Lower lobe of right lung (tissue), 2 donors: ENCODE measurements around the gene TRPM2. TPM values are rescaled to one million over a fixed set of nuclear protein-coding genes. Genes with fewer than 3 reads are reported as not detected.

ENCODE experiments used
- ATAC-seq, 2 donors: fragments of 200-7000 bp; cut with Tn5 transposase; one replicate each; pipeline ENCODE4 v1.9.1; 2020 to 2022; ENCODE audit warnings: mild to moderate bottlenecking in 2 of 2, moderate library complexity in 2 of 2
- DNase-seq: peaks from one replicate; pipeline ENCODE4 v3.0.0-alpha.2; 2020
- H3K27ac ChIP-seq: fragments of 200-600 bp; one replicate; pipeline ENCODE4 v1.8.0; 2022
- H3K27me3 ChIP-seq: fragments of 200-600 bp; one replicate; pipeline ENCODE4 v1.8.0; 2022; ENCODE audit warnings: low read depth
- H3K36me3 ChIP-seq: fragments of 200-600 bp; one replicate; pipeline ENCODE4 v1.8.0; 2022; ENCODE audit warnings: mild to moderate bottlenecking
- H3K4me1 ChIP-seq: fragments of 200-600 bp; one replicate; pipeline ENCODE4 v1.8.0; 2022
- H3K4me3 ChIP-seq: fragments of 200-600 bp; one replicate; pipeline ENCODE4 v1.8.0; 2022; ENCODE audit warnings: mild to moderate bottlenecking
- H3K9me3 ChIP-seq: fragments of 200-600 bp; one replicate; pipeline ENCODE4 v1.8.0; 2022
- intact Hi-C: fragments of 100-400 bp; cut with DNase I; formaldehyde crosslinking; loops from one replicate; pipeline ENCODE4 v1.11.0; 2022
- total RNA-seq: library from RNA; stranded (reverse); fragmentation: NEBNext Ultra II Directional; extraction: Animal tissue kit (Norgen Biotek cat#: 25700); gene quantifications from one replicate; pipeline ENCODE4 v1.2.1, GENCODE V29; 2021
- TF ChIP-seq, protein P1 (sequence below): fragments of 200-600 bp; IDR thresholded peaks from one replicate; pipeline ENCODE4 v1.8.0; 2022; ENCODE audit warnings: antibody characterized with exemption, mild to moderate bottlenecking
- donor health status: DM: no; HTN: yes; CAD: no; lungs with severe emphysema.

TRPM2 gene
- total RNA-seq, 1 donor from 2014 or later = 17.9 TPM

DNA sequence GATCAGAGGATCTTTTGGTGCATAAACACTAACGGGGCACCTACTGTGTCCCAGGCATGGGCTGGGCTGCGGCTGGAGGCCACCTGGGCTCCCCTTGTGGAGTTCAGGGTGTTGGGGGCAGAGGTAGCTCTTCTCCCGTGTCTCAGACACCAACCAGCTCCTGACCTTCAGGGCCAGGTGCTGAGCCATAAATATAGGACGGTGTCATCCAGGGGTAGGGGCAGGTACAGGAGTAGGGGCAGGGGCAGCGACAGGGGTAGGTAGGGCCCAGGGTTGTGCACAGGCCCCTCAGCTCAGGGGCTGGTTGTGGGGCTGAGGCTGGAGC, 83.9 kb downstream of the TRPM2 start:
- H3K27ac ChIP-seq = no peak overlapping the region
- intact Hi-C loops = no loop called here
- H3K36me3 ChIP-seq = peaks cover 5% of the 10 kb centered on the region
- TF ChIP-seq, protein P1, sequence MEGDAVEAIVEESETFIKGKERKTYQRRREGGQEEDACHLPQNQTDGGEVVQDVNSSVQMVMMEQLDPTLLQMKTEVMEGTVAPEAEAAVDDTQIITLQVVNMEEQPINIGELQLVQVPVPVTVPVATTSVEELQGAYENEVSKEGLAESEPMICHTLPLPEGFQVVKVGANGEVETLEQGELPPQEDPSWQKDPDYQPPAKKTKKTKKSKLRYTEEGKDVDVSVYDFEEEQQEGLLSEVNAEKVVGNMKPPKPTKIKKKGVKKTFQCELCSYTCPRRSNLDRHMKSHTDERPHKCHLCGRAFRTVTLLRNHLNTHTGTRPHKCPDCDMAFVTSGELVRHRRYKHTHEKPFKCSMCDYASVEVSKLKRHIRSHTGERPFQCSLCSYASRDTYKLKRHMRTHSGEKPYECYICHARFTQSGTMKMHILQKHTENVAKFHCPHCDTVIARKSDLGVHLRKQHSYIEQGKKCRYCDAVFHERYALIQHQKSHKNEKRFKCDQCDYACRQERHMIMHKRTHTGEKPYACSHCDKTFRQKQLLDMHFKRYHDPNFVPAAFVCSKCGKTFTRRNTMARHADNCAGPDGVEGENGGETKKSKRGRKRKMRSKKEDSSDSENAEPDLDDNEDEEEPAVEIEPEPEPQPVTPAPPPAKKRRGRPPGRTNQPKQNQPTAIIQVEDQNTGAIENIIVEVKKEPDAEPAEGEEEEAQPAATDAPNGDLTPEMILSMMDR = no peak
- H3K4me3 ChIP-seq = no peak overlapping the region
- H3K27me3 ChIP-seq = no peaks in the 10 kb centered on the region
- ATAC-seq (no peak), DNase-seq (no peak)
- no peaks in the 10 kb centered on the region for H3K4me1 ChIP-seq
- no peaks in the 10 kb centered on the region for H3K9me3 ChIP-seq

DNA sequence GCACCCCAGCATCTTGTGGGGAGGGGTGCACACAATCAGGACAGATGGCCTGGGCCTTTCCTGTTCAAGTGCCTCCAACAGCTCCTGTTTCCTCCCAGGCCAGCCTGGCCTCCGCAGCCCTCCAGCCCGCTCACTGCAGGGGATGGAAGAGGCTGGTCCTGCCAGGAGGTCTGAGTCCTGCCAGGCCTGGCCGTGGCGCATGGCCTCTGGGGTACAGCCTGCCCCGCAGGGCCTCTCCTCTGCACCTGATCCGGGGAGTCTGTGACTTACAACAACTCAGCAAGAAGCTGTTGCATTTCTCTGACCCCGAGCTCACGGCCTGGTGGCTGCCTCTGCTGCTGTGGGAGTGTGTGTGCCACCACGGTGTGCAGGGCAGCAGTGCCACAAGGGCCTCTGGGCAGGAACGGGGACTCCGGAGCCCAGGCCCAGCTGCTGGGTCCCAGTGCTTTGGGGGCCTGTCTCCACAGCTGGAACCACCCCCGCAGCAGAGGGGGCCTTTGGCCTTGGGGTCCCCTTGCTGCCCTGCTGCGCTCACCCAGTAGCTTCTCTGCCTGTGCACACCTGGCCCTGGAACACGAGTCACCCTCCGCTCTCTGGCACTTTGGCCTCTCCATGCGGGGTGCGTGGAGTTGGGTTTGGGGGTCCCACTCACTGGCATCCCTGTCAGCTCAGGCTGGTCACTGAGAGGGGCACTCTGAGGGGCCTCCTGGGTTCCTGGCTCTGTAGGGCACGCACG, 84.4 kb downstream of the TRPM2 start:
- ATAC-seq (no peak), DNase-seq (peak; percentile 30)
- Histone ChIP-seq H3K4me3 (no peak overlapping the region), H3K4me1 (no peaks in the 10 kb centered on the region), H3K27me3 (no peaks in the 10 kb centered on the region), H3K36me3 (peaks cover 5% of the 10 kb centered on the region), H3K9me3 (no peaks in the 10 kb centered on the region), H3K27ac (no peak overlapping the region)
- intact Hi-C loops = no loop called here
- TF ChIP-seq, protein P1 = no peak

DNA sequence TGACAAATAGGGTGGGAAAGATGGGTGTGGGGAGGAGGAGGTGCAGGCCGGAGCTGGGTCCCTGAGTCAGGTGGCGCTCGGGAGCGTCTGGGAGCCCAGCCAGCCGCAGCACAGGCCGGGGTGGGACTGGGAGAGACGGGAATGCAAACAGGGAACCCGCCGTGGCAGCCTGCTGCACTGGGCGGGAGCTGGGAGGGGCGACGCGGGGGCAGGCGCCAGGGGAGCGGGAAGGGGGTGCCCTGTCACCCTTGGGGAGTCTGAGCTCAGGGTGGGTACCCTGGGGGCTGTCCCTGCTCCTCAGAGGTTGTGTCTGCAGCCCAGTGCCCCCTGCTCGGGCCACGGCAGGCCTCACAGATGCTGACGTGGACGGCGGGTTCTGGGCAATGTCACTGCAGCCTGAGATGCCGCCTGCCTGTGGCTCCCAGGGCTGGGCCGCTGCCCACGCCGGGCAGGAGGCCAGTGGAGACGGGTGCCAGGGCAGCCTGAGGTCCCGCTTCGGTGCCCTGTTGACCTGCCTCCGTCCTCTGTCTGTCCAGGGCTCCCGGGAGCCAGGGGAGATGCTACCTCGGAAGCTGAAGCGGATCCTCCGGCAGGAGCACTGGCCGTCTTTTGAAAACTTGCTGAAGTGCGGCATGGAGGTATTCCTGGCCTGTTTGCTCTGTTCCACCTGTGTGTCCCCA, 85.2 kb downstream of the TRPM2 start:
- no peaks in the 10 kb centered on the region for H3K4me1 ChIP-seq
- TF ChIP-seq, protein P1 = no peak
- DNase-seq = peak; percentile 46
- H3K9me3 ChIP-seq = no peaks in the 10 kb centered on the region
- peaks cover 5% of the 10 kb centered on the region for H3K36me3 ChIP-seq
- H3K4me3 ChIP-seq = no peak overlapping the region
- H3K27me3 ChIP-seq = no peaks in the 10 kb centered on the region
- peak; percentile 57 to 73 for ATAC-seq
- H3K27ac ChIP-seq = no peak overlapping the region
- intact Hi-C loops = no loop called here

DNA sequence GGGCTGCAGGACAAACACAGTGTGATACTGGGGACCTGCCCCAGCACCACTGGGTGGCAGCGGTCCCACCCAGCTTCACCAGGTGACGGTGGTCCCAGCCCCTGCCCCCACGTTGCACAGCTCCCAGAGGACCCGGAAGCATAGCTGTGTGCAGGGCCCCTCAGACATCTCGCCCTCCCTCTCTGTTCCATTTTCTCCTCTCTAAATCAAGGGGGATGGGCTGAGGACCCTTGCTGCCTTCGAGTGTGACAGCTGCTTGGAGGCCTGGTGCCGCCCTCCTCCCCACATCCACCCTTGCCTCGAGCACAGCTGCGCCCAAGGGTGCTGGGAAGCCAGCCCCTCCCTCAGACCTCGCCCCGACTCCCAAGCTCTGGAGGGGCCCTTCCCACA, 85.8 kb downstream of the TRPM2 start:
- H3K4me1 ChIP-seq = no peaks in the 10 kb centered on the region
- no peaks in the 10 kb centered on the region for H3K27me3 ChIP-seq
- no peak overlapping the region for H3K4me3 ChIP-seq
- H3K9me3 ChIP-seq = no peaks in the 10 kb centered on the region
- TF ChIP-seq, protein P1 = no peak
- DNase-seq (no peak), ATAC-seq (no peak)
- H3K27ac ChIP-seq = no peak overlapping the region
- H3K36me3 ChIP-seq = peaks cover 5% of the 10 kb centered on the region
- intact Hi-C loops = no loop called here

DNA sequence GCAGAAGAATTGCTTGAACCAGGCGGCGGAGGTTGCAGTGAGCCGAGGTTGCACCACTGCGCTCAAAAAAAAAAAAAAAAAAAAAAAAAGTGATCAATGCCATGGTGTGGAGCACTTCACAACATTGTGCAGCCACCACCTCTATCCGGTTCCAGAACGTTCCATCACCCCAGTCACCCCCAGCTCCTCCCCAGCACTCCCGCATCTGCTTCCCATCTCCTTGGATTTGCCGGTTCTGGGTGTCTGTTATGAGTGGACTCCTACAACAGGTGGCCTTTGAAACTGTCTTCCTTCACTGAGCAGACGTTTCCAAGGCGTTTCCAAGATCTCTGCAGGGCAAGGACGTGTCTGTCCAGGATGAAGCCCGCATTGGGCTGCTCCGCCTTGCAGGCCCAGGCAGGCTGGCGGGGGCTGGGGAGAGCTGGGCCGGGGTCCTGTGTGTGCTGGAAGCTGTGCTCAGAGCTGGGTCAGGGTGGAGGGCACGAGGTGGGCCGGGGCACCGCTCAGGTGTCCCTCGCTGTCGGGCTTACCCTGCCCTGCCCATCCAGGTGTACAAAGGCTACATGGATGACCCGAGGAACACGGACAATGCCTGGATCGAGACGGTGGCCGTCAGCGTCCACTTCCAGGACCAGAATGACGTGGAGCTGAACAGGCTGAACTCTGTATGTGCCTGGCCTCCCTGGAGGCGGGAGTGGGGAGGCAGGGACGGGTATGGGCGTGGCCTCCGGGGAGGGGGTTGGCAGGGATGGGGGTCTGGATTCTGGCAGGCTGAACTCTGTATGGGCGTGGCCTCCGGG, 87.0 kb downstream of the TRPM2 start:
- ATAC-seq = no peak
- H3K36me3 ChIP-seq = peaks cover 5% of the 10 kb centered on the region
- TF ChIP-seq, protein P1 = no peak
- intact Hi-C loops = no loop called here
- no peak overlapping the region for H3K27ac ChIP-seq
- no peaks in the 10 kb centered on the region for H3K4me1 ChIP-seq
- no peaks in the 10 kb centered on the region for H3K27me3 ChIP-seq
- DNase-seq = peak; percentile 29
- no peak overlapping the region for H3K4me3 ChIP-seq
- H3K9me3 ChIP-seq = no peaks in the 10 kb centered on the region
